ENCODE results near the gene STX7. TPM values are rescaled to one million over a fixed set of nuclear protein-coding genes. Genes with fewer than 3 reads are reported as not detected.

Gene STX7
- total RNA-seq, 1 experiment from 2014 or later, result 33.0 TPM

GRCh38 chr6:132459605-132459952 lies 53.3 kb downstream of the STX7 start:
- no peaks in the 10 kb centered on the region for H3K27me3 Mint-ChIP-seq (ENCODE audit: insufficient read depth, unreplicated experiment)
- BruUV-seq (replicated peaks), result no TSS peak
- no peaks in the 10 kb centered on the region for H3K9me3 Mint-ChIP-seq (ENCODE audit: unreplicated experiment)
- no peak for TF ChIP-seq CTCF (IDR thresholded peaks at IDR 0.05; ENCODE audit: unreplicated experiment)
- H3K4me3 Mint-ChIP-seq (ENCODE audit: unreplicated experiment), result no peak overlapping the region
- ChIA-PET POLR2A (no interaction called here), CTCF (interaction anchor here (0.6 to 2.1 kb wide), 4 partner anchors 25 to 549 kb away, joined by 3 to 6 read pairs (median 4); no protein-coding TSS in a partner anchor)
- no peak overlapping the region for H3K27ac Mint-ChIP-seq (ENCODE audit: low read depth, unreplicated experiment)
- intact Hi-C loops (cut with micrococcal nuclease), result no loop called here
- peaks cover 69% of the 10 kb centered on the region for H3K36me3 Mint-ChIP-seq (ENCODE audit: insufficient read depth, unreplicated experiment)
- DNase-seq (ENCODE audit: unreplicated experiment), result no peak
- H3K4me1 Mint-ChIP-seq (ENCODE audit: insufficient read depth, unreplicated experiment), result no peaks in the 10 kb centered on the region

- H3K4me3 Mint-ChIP-seq (ENCODE audit: unreplicated experiment), result no peak overlapping the region
- H3K4me1 Mint-ChIP-seq (ENCODE audit: insufficient read depth, unreplicated experiment), result no peaks in the 10 kb centered on the region
- CTCF ChIA-PET, result interaction anchor here (1.4 kb wide), 1 partner anchor 179 kb away, joined by 4 read pairs; no protein-coding TSS in a partner anchor
- intact Hi-C loops (cut with micrococcal nuclease), result no loop called here
- no peak for TF ChIP-seq CTCF (IDR thresholded peaks at IDR 0.05; ENCODE audit: unreplicated experiment)
- peaks cover 67% of the 10 kb centered on the region for H3K36me3 Mint-ChIP-seq (ENCODE audit: insufficient read depth, unreplicated experiment)
- POLR2A ChIA-PET, result no interaction called here
- no peaks in the 10 kb centered on the region for H3K9me3 Mint-ChIP-seq (ENCODE audit: unreplicated experiment)
- no TSS peak for BruUV-seq (replicated peaks)
- no peak overlapping the region for H3K27ac Mint-ChIP-seq (ENCODE audit: low read depth, unreplicated experiment)
- no peaks in the 10 kb centered on the region for H3K27me3 Mint-ChIP-seq (ENCODE audit: insufficient read depth, unreplicated experiment)
- no peak for DNase-seq (ENCODE audit: unreplicated experiment)
Measured at GRCh38 chr6:132458887-132459604, 53.9 kb downstream of the STX7 start.

GRCh38 chr6:132456700-132457143 lies 56.2 kb downstream of the STX7 start:
- Mint-ChIP-seq H3K27ac (ENCODE audit: low read depth, unreplicated experiment) (no peak overlapping the region), H3K27me3 (ENCODE audit: insufficient read depth, unreplicated experiment) (no peaks in the 10 kb centered on the region), H3K9me3 (ENCODE audit: unreplicated experiment) (no peaks in the 10 kb centered on the region), H3K36me3 (ENCODE audit: insufficient read depth, unreplicated experiment) (peaks cover 57% of the 10 kb centered on the region), H3K4me1 (ENCODE audit: insufficient read depth, unreplicated experiment) (no peaks in the 10 kb centered on the region), H3K4me3 (ENCODE audit: unreplicated experiment) (no peak overlapping the region)
- ChIA-PET CTCF (interaction anchor here (0.6 to 4.1 kb wide), 4 partner anchors 8 to 213 kb away, joined by 3 to 16 read pairs (median 4); no protein-coding TSS in a partner anchor), POLR2A (interaction anchor here (1.1 kb wide), 1 partner anchor 59 kb away, joined by 3 read pairs; no protein-coding TSS in a partner anchor)
- TF ChIP-seq CTCF (IDR thresholded peaks at IDR 0.05; ENCODE audit: unreplicated experiment), result no peak
- intact Hi-C loops (cut with micrococcal nuclease), result no loop called here
- BruUV-seq (replicated peaks), result no TSS peak
- DNase-seq (ENCODE audit: unreplicated experiment), result no peak

- intact Hi-C loops (cut with micrococcal nuclease), result no loop called here
- no peak overlapping the region for H3K27ac Mint-ChIP-seq (ENCODE audit: low read depth, unreplicated experiment)
Measured at GRCh38 chr6:132446855-132447241, 66.1 kb downstream of the STX7 start.

More at GRCh38 chr6:132446855-132447241, 66.1 kb downstream of the STX7 start:
- TF ChIP-seq CTCF (IDR thresholded peaks at IDR 0.05; ENCODE audit: unreplicated experiment), result no peak
- Mint-ChIP-seq H3K4me3 (ENCODE audit: unreplicated experiment) (no peak overlapping the region), H3K4me1 (ENCODE audit: insufficient read depth, unreplicated experiment) (peaks cover 6% of the 10 kb centered on the region), H3K27me3 (ENCODE audit: insufficient read depth, unreplicated experiment) (no peaks in the 10 kb centered on the region), H3K36me3 (ENCODE audit: insufficient read depth, unreplicated experiment) (peaks cover 11% of the 10 kb centered on the region), H3K9me3 (ENCODE audit: unreplicated experiment) (no peaks in the 10 kb centered on the region)
- no peak for DNase-seq (ENCODE audit: unreplicated experiment)
- CTCF ChIA-PET, result interaction anchor here (0.6 to 1.9 kb wide), 3 partner anchors 21 to 167 kb away, joined by 3 to 14 read pairs (median 4); no protein-coding TSS in a partner anchor
- no TSS peak for BruUV-seq (replicated peaks)
- POLR2A ChIA-PET, result interaction anchor here (0.6 to 0.7 kb wide), 2 partner anchors 17 to 1314 kb away, joined by 3 read pairs; no protein-coding TSS in a partner anchor

Measured in MCF 10A (cell line).